GM12872 (cell line): ENCODE results near the gene DNAJC22.
A peak's percentile ranks its signal among the peaks of the same experiment; 100 is the strongest.

Source experiments
- TF ChIP-seq, protein P1 (sequence below): IDR thresholded peaks from 3 replicates; pipeline ENCODE4 v1.5.1; 2011; ENCODE audit warnings: low read depth, mild to moderate bottlenecking, low read length, moderate library complexity; ENCODE audit not compliant: insufficient read depth

Gene DNAJC22

DNA sequence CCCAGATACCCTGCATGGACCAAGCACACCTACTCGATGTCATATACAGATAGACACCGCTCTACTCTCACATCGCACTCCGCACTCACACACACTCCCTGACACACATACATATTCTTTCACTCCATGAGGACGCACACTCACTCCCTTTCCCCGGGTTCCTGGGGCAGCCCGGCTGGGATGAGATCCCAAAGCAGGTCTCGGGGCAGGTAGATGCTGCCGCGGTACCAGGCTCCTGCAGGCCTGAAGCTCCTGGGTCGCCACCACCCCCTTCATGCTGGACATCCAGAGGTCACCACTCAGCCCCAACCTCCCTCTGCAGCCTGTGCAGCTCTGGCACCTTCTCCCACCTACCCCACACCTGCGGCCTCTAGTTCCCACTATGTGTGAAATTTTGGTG, 12.0 kb upstream of the DNAJC22 start:
- TF ChIP-seq, protein P1, sequence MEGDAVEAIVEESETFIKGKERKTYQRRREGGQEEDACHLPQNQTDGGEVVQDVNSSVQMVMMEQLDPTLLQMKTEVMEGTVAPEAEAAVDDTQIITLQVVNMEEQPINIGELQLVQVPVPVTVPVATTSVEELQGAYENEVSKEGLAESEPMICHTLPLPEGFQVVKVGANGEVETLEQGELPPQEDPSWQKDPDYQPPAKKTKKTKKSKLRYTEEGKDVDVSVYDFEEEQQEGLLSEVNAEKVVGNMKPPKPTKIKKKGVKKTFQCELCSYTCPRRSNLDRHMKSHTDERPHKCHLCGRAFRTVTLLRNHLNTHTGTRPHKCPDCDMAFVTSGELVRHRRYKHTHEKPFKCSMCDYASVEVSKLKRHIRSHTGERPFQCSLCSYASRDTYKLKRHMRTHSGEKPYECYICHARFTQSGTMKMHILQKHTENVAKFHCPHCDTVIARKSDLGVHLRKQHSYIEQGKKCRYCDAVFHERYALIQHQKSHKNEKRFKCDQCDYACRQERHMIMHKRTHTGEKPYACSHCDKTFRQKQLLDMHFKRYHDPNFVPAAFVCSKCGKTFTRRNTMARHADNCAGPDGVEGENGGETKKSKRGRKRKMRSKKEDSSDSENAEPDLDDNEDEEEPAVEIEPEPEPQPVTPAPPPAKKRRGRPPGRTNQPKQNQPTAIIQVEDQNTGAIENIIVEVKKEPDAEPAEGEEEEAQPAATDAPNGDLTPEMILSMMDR, result no peak

GRCh38 chr12:49335118-49335954, 11.4 kb upstream of the DNAJC22 start:
- TF ChIP-seq, protein P1, result no peak

- TF ChIP-seq, protein P1, result no peak
Measured at GRCh38 chr12:49335955-49336644, 10.6 kb upstream of the DNAJC22 start.

- TF ChIP-seq, protein P1, result peak; percentile 78
Measured at GRCh38 chr12:49336645-49337584, 9.8 kb upstream of the DNAJC22 start, which contains the start of gene C1QL4. TSS of gene C1QL4 (minus strand) at chr12:49337188. CDS start at chr12:49336477, 711 bp downstream.

GRCh38 chr12:49338830-49339463, 7.7 kb upstream of the DNAJC22 start:
- TF ChIP-seq, protein P1, result no peak

DNA sequence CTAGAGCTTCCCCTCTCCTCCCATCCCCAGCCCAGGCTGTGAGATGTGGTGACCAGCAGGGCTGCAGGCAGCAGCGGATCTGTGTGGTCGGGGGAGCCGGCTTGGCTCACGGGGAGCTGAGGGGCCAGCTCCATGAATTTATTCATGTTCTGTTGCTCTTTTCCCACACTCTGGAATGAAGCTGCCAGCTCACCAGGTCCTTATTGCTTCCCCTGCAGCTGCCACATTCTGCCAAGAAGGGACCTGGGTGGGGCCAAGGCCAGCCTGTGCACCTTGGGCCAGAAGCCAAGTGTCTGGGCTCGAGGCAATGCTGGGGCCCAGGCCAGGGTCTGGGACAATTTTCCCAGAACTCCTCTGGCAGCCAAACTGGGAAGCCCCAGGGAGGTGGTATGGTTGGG, 7.2 kb upstream of the DNAJC22 start:
- TF ChIP-seq, protein P1, result no peak
